ENCODE measurements around the gene SLC34A1.

SLC34A1 gene

DNA sequence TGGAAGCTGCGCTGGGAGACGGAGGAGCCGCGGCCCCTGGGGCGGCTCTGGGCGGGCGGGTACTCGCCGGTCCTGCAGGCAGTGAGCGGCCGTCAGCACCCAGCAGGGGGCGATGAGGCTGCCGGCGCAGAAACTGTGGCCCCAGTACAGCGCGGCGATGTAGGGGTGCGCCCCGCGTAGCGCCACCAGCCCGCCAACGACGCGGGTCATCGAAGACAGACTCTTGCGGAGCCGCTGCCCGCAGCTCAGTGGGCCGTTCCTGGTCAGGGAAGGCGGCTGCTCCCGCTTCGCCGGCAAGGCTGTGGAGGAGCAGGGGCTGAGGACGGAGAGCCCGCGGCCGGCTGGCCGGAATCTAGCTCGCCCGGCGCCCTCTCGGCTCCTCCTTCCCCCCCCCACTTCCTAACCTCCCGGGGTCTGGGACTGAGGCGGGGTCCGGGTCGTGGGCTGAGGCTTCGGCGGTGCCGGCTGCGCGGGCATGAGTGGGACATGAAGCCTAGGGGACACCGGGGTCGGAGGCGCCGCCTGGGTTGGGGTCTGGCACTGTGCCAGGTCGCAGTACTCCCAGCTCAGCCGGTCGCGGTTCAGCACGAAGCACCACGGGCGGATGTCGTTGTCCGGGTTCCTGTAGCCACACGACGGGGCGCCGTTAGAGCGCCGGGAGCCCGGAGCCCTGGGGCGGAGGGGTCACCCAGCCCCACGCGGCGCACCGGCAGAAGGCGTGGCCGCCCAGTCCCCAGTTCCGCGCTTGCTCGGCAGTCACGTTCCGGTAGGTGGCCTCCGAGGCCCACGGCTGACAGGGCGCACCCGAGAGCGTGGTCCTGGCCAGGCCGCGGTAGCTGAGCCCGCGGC is 19.8 kb downstream of the SLC34A1 start (continued):
- TF ChIP-seq, protein P1, sequence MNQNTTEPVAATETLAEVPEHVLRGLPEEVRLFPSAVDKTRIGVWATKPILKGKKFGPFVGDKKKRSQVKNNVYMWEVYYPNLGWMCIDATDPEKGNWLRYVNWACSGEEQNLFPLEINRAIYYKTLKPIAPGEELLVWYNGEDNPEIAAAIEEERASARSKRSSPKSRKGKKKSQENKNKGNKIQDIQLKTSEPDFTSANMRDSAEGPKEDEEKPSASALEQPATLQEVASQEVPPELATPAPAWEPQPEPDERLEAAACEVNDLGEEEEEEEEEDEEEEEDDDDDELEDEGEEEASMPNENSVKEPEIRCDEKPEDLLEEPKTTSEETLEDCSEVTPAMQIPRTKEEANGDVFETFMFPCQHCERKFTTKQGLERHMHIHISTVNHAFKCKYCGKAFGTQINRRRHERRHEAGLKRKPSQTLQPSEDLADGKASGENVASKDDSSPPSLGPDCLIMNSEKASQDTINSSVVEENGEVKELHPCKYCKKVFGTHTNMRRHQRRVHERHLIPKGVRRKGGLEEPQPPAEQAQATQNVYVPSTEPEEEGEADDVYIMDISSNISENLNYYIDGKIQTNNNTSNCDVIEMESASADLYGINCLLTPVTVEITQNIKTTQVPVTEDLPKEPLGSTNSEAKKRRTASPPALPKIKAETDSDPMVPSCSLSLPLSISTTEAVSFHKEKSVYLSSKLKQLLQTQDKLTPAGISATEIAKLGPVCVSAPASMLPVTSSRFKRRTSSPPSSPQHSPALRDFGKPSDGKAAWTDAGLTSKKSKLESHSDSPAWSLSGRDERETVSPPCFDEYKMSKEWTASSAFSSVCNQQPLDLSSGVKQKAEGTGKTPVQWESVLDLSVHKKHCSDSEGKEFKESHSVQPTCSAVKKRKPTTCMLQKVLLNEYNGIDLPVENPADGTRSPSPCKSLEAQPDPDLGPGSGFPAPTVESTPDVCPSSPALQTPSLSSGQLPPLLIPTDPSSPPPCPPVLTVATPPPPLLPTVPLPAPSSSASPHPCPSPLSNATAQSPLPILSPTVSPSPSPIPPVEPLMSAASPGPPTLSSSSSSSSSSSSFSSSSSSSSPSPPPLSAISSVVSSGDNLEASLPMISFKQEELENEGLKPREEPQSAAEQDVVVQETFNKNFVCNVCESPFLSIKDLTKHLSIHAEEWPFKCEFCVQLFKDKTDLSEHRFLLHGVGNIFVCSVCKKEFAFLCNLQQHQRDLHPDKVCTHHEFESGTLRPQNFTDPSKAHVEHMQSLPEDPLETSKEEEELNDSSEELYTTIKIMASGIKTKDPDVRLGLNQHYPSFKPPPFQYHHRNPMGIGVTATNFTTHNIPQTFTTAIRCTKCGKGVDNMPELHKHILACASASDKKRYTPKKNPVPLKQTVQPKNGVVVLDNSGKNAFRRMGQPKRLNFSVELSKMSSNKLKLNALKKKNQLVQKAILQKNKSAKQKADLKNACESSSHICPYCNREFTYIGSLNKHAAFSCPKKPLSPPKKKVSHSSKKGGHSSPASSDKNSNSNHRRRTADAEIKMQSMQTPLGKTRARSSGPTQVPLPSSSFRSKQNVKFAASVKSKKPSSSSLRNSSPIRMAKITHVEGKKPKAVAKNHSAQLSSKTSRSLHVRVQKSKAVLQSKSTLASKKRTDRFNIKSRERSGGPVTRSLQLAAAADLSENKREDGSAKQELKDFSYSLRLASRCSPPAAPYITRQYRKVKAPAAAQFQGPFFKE (tag by site-specific recombination; IDR thresholded peaks at IDR 0.05; ENCODE audit: borderline replicate concordance): no peak
- TF ChIP-seq, protein P2, sequence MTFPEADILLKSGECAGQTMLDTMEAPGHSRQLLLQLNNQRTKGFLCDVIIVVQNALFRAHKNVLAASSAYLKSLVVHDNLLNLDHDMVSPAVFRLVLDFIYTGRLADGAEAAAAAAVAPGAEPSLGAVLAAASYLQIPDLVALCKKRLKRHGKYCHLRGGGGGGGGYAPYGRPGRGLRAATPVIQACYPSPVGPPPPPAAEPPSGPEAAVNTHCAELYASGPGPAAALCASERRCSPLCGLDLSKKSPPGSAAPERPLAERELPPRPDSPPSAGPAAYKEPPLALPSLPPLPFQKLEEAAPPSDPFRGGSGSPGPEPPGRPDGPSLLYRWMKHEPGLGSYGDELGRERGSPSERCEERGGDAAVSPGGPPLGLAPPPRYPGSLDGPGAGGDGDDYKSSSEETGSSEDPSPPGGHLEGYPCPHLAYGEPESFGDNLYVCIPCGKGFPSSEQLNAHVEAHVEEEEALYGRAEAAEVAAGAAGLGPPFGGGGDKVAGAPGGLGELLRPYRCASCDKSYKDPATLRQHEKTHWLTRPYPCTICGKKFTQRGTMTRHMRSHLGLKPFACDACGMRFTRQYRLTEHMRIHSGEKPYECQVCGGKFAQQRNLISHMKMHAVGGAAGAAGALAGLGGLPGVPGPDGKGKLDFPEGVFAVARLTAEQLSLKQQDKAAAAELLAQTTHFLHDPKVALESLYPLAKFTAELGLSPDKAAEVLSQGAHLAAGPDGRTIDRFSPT (tag by site-specific recombination; IDR thresholded peaks at IDR 0.05): peak; percentile 61; the same call in 1 of the 2 replicates
- TF ChIP-seq ZNF624 (tag by site-specific recombination; IDR thresholded peaks at IDR 0.05): peak; percentile 93
- no peak for TF ChIP-seq ZNF354C (tag by site-specific recombination; IDR thresholded peaks at IDR 0.05; ENCODE audit: borderline replicate concordance, low read depth)
- TF ChIP-seq SP7 (tag by site-specific recombination; IDR thresholded peaks at IDR 0.05): peak; percentile 54
- no peak for TF ChIP-seq ZNF830 (tag by site-specific recombination; IDR thresholded peaks at IDR 0.05; ENCODE audit: low read depth)
- TF ChIP-seq ZNF157 (tag by site-specific recombination; IDR thresholded peaks at IDR 0.05): no peak
- peak; percentile 16 for TF ChIP-seq ZNF2 (tag by site-specific recombination; IDR thresholded peaks at IDR 0.05)
- peak; percentile 84 for TF ChIP-seq GLIS1 (tag by site-specific recombination; IDR thresholded peaks at IDR 0.05)
- TF ChIP-seq ZNF600 (tag by site-specific recombination; IDR thresholded peaks at IDR 0.05): no peak
- TF ChIP-seq ZNF629 (tag by site-specific recombination; IDR thresholded peaks at IDR 0.05): peak; percentile 48
- no peak for TF ChIP-seq ZNF140 (tag by site-specific recombination; IDR thresholded peaks at IDR 0.05)
- no peak for TF ChIP-seq ZNF658 (tag by site-specific recombination; IDR thresholded peaks at IDR 0.05)
- TF ChIP-seq ZBTB21 (tag by site-specific recombination; IDR thresholded peaks at IDR 0.05): no peak
- TF ChIP-seq, protein P3, sequence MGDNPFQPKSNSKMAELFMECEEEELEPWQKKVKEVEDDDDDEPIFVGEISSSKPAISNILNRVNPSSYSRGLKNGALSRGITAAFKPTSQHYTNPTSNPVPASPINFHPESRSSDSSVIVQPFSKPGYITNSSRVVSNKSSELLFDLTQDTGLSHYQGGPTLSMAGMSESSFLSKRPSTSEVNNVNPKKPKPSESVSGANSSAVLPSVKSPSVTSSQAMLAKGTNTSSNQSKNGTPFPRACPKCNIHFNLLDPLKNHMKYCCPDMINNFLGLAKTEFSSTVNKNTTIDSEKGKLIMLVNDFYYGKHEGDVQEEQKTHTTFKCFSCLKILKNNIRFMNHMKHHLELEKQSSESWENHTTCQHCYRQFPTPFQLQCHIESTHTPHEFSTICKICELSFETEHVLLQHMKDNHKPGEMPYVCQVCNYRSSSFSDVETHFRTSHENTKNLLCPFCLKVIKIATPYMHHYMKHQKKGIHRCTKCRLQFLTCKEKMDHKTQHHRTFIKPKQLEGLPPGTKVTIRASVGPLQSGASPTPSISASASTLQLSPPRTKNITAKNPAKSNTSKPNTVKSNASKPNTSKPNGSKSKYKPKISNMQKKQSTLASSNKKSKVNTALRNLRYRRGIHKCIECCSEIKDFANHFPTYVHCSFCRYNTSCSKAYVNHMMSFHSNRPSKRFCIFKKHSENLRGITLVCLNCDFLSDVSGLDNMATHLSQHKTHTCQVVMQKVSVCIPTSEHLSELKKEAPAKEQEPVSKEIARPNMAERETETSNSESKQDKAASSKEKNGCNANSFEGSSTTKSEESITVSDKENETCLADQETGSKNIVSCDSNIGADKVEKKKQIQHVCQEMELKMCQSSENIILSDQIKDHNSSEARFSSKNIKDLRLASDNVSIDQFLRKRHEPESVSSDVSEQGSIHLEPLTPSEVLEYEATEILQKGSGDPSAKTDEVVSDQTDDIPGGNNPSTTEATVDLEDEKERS (tag by site-specific recombination; IDR thresholded peaks at IDR 0.05): no peak
- peak; percentile 14; the same call in 1 of the 2 replicates for TF ChIP-seq ZNF391 (tag by site-specific recombination; IDR thresholded peaks at IDR 0.05; ENCODE audit: borderline replicate concordance, low read depth)
- 0 out of 2 replicates have a peak, but pooled peaks have one; percentile 15 for TF ChIP-seq IKZF3 (tag by site-specific recombination; IDR thresholded peaks at IDR 0.05)
- no peak for TF ChIP-seq ZNF792 (tag by site-specific recombination; IDR thresholded peaks at IDR 0.05)
- no peak; the same call in 1 of the 2 replicates for TF ChIP-seq ZNF350 (tag by site-specific recombination; IDR thresholded peaks at IDR 0.05)
- peak; percentile 82 for TF ChIP-seq ZEB2 (tag by site-specific recombination; IDR thresholded peaks at IDR 0.05)
- no peak for TF ChIP-seq SALL2 (tag by site-specific recombination; IDR thresholded peaks at IDR 0.05; ENCODE audit: borderline replicate concordance)
- TF ChIP-seq, protein P4, sequence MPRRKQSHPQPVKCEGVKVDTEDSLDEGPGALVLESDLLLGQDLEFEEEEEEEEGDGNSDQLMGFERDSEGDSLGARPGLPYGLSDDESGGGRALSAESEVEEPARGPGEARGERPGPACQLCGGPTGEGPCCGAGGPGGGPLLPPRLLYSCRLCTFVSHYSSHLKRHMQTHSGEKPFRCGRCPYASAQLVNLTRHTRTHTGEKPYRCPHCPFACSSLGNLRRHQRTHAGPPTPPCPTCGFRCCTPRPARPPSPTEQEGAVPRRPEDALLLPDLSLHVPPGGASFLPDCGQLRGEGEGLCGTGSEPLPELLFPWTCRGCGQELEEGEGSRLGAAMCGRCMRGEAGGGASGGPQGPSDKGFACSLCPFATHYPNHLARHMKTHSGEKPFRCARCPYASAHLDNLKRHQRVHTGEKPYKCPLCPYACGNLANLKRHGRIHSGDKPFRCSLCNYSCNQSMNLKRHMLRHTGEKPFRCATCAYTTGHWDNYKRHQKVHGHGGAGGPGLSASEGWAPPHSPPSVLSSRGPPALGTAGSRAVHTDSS (tag by site-specific recombination; IDR thresholded peaks at IDR 0.05): peak; percentile 29; the same call in 1 of the 2 replicates
- TF ChIP-seq ZNF561 (tag by site-specific recombination; IDR thresholded peaks at IDR 0.05; ENCODE audit: borderline replicate concordance): peak; percentile 97
- no peak for TF ChIP-seq ZNF768 (tag by site-specific recombination; IDR thresholded peaks at IDR 0.05)
- TF ChIP-seq, protein P5, sequence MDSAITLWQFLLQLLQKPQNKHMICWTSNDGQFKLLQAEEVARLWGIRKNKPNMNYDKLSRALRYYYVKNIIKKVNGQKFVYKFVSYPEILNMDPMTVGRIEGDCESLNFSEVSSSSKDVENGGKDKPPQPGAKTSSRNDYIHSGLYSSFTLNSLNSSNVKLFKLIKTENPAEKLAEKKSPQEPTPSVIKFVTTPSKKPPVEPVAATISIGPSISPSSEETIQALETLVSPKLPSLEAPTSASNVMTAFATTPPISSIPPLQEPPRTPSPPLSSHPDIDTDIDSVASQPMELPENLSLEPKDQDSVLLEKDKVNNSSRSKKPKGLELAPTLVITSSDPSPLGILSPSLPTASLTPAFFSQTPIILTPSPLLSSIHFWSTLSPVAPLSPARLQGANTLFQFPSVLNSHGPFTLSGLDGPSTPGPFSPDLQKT (IDR thresholded peaks at IDR 0.05; ENCODE audit: borderline replicate concordance, low read depth, low read length): no peak

Measured in HEK293 (cell line).